Upper lobe of right lung (tissue), 1 donor: Measurements from ENCODE around the gene BLNK. TPM values are rescaled to one million over a fixed set of nuclear protein-coding genes. Genes with fewer than 3 reads are reported as not detected.

Experiments
- ATAC-seq: fragments of 200-7000 bp; cut with Tn5 transposase; one replicate; pipeline ENCODE4 v1.9.1; 2020; ENCODE audit warnings: mild to moderate bottlenecking, moderate library complexity
- DNase-seq: peaks from one replicate; pipeline ENCODE4 v3.0.0-alpha.2; 2020
- H3K27ac ChIP-seq: fragments of 200-600 bp; one replicate; pipeline ENCODE4 v1.8.0; 2022
- H3K27me3 ChIP-seq: fragments of 200-600 bp; one replicate; pipeline ENCODE4 v1.8.0; 2022; ENCODE audit warnings: mild to moderate bottlenecking
- H3K36me3 ChIP-seq: fragments of 200-600 bp; one replicate; pipeline ENCODE4 v1.8.0; 2022
- H3K4me1 ChIP-seq: fragments of 200-600 bp; one replicate; pipeline ENCODE4 v1.8.0; 2022
- H3K4me3 ChIP-seq: fragments of 200-600 bp; one replicate; pipeline ENCODE4 v1.8.0; 2022; ENCODE audit warnings: mild to moderate bottlenecking
- H3K9me3 ChIP-seq: fragments of 200-600 bp; one replicate; pipeline ENCODE4 v1.8.0; 2022
- intact Hi-C: fragments of 100-400 bp; cut with DNase I; formaldehyde crosslinking; loops from one replicate; pipeline ENCODE4 v1.11.0; 2022
- total RNA-seq: library from RNA; stranded (reverse); fragmentation: NEBNext Ultra II Directional; extraction: Animal tissue kit (Norgen Biotek cat#: 25700); gene quantifications from one replicate; pipeline ENCODE4 v1.2.1, GENCODE V29; 2021
- TF ChIP-seq, protein P1 (sequence below): fragments of 200-600 bp; IDR thresholded peaks from one replicate; pipeline ENCODE4 v1.8.0; 2022; ENCODE audit warnings: antibody characterized with exemption
- donor health status: DM: no; HTN: yes; CAD: no; lungs with severe emphysema.

BLNK gene
- total RNA-seq, 1 donor from 2014 or later = 8.8 TPM

DNA sequence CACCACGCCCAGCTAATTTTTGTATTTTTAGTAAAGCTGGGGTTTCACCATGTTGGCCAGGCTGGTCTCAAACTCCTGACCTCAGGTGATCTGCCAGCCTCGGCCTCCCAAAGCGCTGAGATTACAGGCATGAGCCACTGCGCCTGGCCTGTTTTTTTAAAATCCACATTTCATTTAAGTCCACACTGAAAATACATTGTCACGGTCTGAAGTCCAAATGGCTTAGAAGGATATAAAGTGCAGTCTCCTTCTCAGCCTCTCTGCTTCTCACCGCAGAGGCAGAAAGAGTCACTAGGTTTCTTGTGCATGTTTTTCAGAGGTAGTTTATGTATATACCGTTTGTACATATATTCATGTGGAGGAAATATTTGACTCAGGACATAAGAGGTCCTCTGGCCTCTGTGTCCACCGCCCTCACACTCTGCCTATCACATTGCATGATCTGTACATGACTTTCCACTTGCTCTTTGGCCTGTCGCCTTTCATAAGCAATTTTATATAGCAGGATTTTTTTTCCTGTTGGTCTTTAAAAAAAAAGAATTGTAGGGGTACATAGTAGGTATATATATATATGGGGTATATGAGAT, 42.9 kb downstream of the BLNK start:
- Histone ChIP-seq H3K27ac (no peak overlapping the region), H3K27me3 (no peaks in the 10 kb centered on the region), H3K4me3 (no peak overlapping the region), H3K9me3 (no peaks in the 10 kb centered on the region), H3K4me1 (no peaks in the 10 kb centered on the region), H3K36me3 (no peaks in the 10 kb centered on the region)
- TF ChIP-seq, protein P1, sequence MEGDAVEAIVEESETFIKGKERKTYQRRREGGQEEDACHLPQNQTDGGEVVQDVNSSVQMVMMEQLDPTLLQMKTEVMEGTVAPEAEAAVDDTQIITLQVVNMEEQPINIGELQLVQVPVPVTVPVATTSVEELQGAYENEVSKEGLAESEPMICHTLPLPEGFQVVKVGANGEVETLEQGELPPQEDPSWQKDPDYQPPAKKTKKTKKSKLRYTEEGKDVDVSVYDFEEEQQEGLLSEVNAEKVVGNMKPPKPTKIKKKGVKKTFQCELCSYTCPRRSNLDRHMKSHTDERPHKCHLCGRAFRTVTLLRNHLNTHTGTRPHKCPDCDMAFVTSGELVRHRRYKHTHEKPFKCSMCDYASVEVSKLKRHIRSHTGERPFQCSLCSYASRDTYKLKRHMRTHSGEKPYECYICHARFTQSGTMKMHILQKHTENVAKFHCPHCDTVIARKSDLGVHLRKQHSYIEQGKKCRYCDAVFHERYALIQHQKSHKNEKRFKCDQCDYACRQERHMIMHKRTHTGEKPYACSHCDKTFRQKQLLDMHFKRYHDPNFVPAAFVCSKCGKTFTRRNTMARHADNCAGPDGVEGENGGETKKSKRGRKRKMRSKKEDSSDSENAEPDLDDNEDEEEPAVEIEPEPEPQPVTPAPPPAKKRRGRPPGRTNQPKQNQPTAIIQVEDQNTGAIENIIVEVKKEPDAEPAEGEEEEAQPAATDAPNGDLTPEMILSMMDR = no peak
- DNase-seq = no peak
- no peak for ATAC-seq
- intact Hi-C loops = no loop called here

DNA sequence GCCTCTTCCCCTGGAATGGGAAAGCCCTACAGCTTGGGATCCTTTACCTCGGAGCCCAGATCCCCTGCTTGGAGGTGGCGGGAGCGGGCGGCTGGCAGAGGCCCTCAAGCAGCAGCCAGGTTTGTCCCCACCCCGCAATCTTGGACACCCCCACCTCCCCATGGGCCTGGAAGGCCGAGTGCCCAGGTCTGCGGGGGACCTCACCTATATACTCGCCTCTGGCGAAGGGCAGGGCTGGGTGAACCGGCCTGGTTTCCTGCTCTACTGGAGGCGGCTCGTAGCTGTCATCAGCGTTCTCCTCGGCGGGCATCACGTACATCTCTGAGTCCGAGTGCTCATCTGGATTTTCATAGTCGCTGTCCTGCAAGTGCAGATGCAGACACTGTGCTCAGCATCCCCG, 44.2 kb downstream of the BLNK start:
- TF ChIP-seq, protein P1 = no peak
- DNase-seq (no peak), ATAC-seq (no peak)
- Histone ChIP-seq H3K9me3 (no peaks in the 10 kb centered on the region), H3K27me3 (no peaks in the 10 kb centered on the region), H3K4me1 (no peaks in the 10 kb centered on the region), H3K27ac (no peak overlapping the region), H3K36me3 (no peaks in the 10 kb centered on the region), H3K4me3 (no peak overlapping the region)
- intact Hi-C loops = no loop called here

DNA sequence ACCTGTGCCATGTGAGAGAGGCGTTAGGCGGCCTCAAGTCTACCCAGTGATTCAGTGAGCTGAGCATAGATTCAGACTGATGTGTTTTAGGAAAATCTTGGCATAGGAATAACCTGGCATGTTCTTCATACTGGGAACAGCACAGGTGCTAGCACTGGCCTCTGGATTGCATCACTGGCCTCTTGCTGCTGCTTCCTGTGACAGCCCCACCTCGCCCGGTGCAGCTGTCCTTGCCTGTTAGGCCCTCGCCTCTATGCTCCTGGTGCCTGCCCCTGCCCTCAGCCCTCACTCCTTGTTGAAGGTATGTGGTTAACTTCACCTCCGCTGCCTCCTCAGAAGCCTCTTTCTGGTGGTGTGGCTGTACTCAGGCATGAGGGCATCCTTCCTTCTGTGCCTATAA, 46.2 kb downstream of the BLNK start:
- DNase-seq = no peak
- Histone ChIP-seq H3K27ac (no peak overlapping the region), H3K36me3 (no peaks in the 10 kb centered on the region), H3K4me3 (no peak overlapping the region), H3K9me3 (no peaks in the 10 kb centered on the region), H3K27me3 (no peaks in the 10 kb centered on the region), H3K4me1 (no peaks in the 10 kb centered on the region)
- intact Hi-C loops = no loop called here
- TF ChIP-seq, protein P1 = no peak
- no peak for ATAC-seq

DNA sequence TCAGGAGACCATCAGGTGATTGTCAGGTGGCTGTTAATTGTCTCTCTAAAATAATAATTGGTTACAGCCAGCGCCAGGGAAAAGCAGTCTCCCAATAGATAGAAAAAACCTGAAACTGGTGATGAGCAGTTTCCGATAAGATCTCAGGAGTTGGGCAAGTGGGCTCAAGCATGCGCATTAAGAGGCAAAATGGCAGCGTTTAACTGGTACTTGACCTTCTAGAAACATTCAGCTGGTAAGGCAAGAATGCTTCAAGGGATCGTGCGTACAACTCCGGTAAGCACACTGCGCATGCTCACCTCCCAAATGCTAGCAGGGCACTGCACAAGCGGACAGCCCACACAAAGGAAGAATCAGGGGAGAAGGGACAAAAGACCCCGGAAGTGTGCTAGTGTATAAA, 48.5 kb downstream of the BLNK start:
- H3K36me3 ChIP-seq = no peaks in the 10 kb centered on the region
- H3K4me1 ChIP-seq = no peaks in the 10 kb centered on the region
- H3K27ac ChIP-seq = no peak overlapping the region
- H3K9me3 ChIP-seq = no peaks in the 10 kb centered on the region
- intact Hi-C loops = no loop called here
- TF ChIP-seq, protein P1 = no peak
- H3K27me3 ChIP-seq = no peaks in the 10 kb centered on the region
- ATAC-seq (no peak), DNase-seq (no peak)
- no peak overlapping the region for H3K4me3 ChIP-seq

DNA sequence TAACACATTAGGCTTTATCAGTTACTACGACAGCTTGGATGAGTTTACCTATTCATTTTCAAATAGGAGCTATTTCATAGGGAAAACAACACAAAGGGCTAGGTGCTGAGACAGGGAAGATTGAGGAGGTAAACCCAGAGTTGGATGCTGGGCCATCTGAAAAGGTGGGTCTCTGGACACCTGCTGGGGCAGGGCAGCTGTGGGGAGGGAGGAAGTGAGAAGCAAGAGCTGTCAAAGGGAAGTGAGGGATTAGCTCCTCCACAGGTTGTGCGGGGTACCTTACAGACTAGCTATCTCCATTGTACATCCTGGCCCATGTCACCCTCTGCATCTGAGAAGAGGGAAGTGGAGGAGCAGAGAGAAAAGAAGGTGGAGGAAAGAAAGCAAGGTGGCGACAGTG, 48.9 kb downstream of the BLNK start:
- Histone ChIP-seq H3K9me3 (no peaks in the 10 kb centered on the region), H3K27me3 (no peaks in the 10 kb centered on the region), H3K4me1 (no peaks in the 10 kb centered on the region), H3K4me3 (no peak overlapping the region), H3K36me3 (no peaks in the 10 kb centered on the region), H3K27ac (no peak overlapping the region)
- ATAC-seq = no peak
- TF ChIP-seq, protein P1 = no peak
- no peak for DNase-seq
- intact Hi-C loops = no loop called here

DNA sequence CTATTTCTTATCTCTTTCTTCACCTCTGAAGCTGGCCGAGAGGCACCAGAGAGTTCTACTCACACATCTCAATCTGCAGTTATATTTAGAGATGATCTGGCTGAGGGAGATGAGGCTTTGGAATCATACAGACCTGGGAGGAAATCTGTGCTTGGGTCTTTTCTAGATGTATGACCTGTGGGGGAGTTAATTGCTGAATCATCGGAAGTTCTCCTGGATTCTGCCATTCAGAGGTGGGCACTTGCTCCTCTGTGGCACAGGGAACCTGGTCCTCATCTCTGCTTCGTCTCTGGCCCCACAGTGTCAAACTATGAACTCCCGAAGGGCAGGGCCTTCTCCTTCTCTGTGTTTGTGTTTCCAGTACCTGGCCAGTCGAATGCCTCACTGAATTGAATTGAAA, 52.5 kb downstream of the BLNK start:
- DNase-seq (no peak), ATAC-seq (no peak)
- no peaks in the 10 kb centered on the region for H3K27me3 ChIP-seq
- no peaks in the 10 kb centered on the region for H3K4me1 ChIP-seq
- H3K4me3 ChIP-seq = no peak overlapping the region
- H3K27ac ChIP-seq = no peak overlapping the region
- H3K9me3 ChIP-seq = no peaks in the 10 kb centered on the region
- intact Hi-C loops = no loop called here
- H3K36me3 ChIP-seq = no peaks in the 10 kb centered on the region
- TF ChIP-seq, protein P1 = no peak
